Measurements from ENCODE around the gene TMEM88.

TMEM88 gene

GRCh38 chr17:7852262-7852670, 2.6 kb upstream of the TMEM88 start:
- CTCF ChIA-PET: interaction anchor here (1.6 to 3.3 kb wide), 2 partner anchors 19 to 27 kb away, joined by 7 to 40 read pairs; partner anchors contain the start of gene KDM6B
- no peak for DNase-seq (ENCODE audit: low read depth, low spot score)
- H3K4me3 ChIP-seq (ENCODE audit: low read depth, low read length): no peak overlapping the region
- POLR2A ChIA-PET: no interaction called here
- TF ChIP-seq, protein P1, sequence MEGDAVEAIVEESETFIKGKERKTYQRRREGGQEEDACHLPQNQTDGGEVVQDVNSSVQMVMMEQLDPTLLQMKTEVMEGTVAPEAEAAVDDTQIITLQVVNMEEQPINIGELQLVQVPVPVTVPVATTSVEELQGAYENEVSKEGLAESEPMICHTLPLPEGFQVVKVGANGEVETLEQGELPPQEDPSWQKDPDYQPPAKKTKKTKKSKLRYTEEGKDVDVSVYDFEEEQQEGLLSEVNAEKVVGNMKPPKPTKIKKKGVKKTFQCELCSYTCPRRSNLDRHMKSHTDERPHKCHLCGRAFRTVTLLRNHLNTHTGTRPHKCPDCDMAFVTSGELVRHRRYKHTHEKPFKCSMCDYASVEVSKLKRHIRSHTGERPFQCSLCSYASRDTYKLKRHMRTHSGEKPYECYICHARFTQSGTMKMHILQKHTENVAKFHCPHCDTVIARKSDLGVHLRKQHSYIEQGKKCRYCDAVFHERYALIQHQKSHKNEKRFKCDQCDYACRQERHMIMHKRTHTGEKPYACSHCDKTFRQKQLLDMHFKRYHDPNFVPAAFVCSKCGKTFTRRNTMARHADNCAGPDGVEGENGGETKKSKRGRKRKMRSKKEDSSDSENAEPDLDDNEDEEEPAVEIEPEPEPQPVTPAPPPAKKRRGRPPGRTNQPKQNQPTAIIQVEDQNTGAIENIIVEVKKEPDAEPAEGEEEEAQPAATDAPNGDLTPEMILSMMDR (IDR thresholded peaks at IDR 0.05; ENCODE audit: insufficient read depth, low read length, missing control alignments): no peak

DNA sequence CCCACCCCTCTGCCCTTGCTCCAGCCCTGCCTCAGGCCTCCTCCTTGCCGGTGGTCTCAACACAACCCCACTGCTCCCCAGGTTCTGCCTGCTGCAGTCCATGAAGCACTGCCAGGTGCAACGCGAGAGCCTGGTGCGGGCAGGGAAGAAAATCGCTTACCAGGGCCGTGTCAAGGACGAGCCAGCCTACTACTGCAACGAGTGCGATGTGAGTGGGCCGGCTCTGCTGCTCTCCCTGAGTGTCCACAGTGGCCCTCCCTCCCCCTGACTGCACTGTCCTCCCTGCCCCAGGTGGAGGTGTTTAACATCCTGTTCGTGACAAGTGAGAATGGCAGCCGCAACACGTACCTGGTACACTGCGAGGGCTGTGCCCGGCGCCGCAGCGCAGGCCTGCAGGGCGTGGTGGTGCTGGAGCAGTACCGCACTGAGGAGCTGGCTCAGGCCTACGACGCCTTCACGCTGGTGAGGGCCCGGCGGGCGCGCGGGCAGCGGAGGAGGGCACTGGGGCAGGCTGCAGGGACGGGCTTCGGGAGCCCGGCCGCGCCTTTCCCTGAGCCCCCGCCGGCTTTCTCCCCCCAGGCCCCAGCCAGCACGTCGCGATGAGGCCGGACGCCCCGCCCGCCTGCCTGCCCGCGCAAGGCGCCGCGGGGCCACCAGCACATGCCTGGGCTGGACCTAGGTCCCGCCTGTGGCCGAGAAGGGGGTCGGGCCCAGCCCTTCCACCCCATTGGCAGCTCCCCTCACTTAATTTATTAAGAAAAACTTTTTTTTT, 1.8 kb upstream of the TMEM88 start:
- no peak for DNase-seq (ENCODE audit: low read depth, low spot score)
- ChIA-PET CTCF (interaction anchor here (0.9 to 1.2 kb wide), 8 partner anchors 8 to 209 kb away, joined by 3 to 5 read pairs (median 4); no protein-coding TSS in a partner anchor), POLR2A (interaction anchor here (0.6 kb wide), 1 partner anchor 137 kb away, joined by 4 read pairs; no protein-coding TSS in a partner anchor)
- TF ChIP-seq, protein P1 (IDR thresholded peaks at IDR 0.05; ENCODE audit: insufficient read depth, low read length, missing control alignments): no peak
- H3K4me3 ChIP-seq (ENCODE audit: low read depth, low read length): no peak overlapping the region

DNA sequence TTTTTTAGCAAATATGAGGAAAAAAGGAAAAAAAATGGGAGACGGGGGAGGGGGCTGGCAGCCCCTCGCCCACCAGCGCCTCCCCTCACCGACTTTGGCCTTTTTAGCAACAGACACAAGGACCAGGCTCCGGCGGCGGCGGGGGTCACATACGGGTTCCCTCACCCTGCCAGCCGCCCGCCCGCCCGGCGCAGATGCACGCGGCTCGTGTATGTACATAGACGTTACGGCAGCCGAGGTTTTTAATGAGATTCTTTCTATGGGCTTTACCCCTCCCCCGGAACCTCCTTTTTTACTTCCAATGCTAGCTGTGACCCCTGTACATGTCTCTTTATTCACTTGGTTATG, 1.2 kb upstream of the TMEM88 start:
- H3K4me3 ChIP-seq (ENCODE audit: low read depth, low read length): no peak overlapping the region
- DNase-seq (ENCODE audit: low read depth, low spot score): no peak
- ChIA-PET CTCF (interaction anchor here (0.9 to 1.2 kb wide), 8 partner anchors 9 to 208 kb away, joined by 3 to 5 read pairs (median 4); no protein-coding TSS in a partner anchor), POLR2A (interaction anchor here (0.6 kb wide), 1 partner anchor 137 kb away, joined by 4 read pairs; no protein-coding TSS in a partner anchor)
- TF ChIP-seq, protein P1 (IDR thresholded peaks at IDR 0.05; ENCODE audit: insufficient read depth, low read length, missing control alignments): no peak

DNA sequence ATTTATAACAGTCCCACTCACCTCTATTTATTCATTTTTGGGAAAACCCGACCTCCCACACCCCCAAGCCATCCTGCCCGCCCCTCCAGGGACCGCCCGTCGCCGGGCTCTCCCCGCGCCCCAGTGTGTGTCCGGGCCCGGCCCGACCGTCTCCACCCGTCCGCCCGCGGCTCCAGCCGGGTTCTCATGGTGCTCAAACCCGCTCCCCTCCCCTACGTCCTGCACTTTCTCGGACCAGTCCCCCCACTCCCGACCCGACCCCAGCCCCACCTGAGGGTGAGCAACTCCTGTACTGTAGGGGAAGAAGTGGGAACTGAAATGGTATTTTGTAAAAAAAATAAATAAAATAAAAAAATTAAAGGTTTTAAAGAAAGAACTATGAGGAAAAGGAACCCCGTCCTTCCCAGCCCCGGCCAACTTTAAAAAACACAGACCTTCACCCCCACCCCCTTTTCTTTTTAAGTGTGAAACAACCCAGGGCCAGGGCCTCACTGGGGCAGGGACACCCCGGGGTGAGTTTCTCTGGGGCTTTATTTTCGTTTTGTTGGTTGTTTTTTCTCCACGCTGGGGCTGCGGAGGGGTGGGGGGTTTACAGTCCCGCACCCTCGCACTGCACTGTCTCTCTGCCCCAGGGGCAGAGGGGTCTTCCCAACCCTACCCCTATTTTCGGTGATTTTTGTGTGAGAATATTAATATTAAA, 638 bp upstream of the TMEM88 start:
- TF ChIP-seq, protein P1 (IDR thresholded peaks at IDR 0.05; ENCODE audit: insufficient read depth, low read length, missing control alignments): no peak
- ChIA-PET CTCF (interaction anchor here (0.9 to 1.0 kb wide), 7 partner anchors 9 to 208 kb away, joined by 3 to 5 read pairs (median 4); no protein-coding TSS in a partner anchor), POLR2A (no interaction called here)
- no peak overlapping the region for H3K4me3 ChIP-seq (ENCODE audit: low read depth, low read length)
- DNase-seq (ENCODE audit: low read depth, low spot score): no peak

- H3K4me3 ChIP-seq (ENCODE audit: low read depth, low read length): peak overlapping the region; percentile 76
- ChIA-PET CTCF (interaction anchor here (1.0 to 3.0 kb wide), 5 partner anchors 15 to 67 kb away, joined by 3 to 17 read pairs (median 13); no protein-coding TSS in a partner anchor), POLR2A (interaction anchor here (2.3 to 2.6 kb wide), 2 partner anchors 12 to 19 kb away, joined by 23 to 48 read pairs; no protein-coding TSS in a partner anchor)
- TF ChIP-seq, protein P1 (IDR thresholded peaks at IDR 0.05; ENCODE audit: insufficient read depth, low read length, missing control alignments): no peak
- DNase-seq (ENCODE audit: low read depth, low spot score): no peak
These were observed 769 bp downstream of the TMEM88 start for GRCh38 chr17:7855660-7856010.
